Lower leg skin (tissue), 3 donors: Measurements from ENCODE around the gene AKAP5.

Source experiments
- CTCF ChIP-seq, 3 donors: fragments of 450-650 bp; IDR thresholded peaks; one replicate each; pipeline ENCODE4 v1.5.1; 2016; ENCODE audit warnings: antibody characterized with exemption in 3 of 3, mild to moderate bottlenecking in 3 of 3, moderate library complexity in 2 of 3
- POLR2A ChIP-seq, 2 donors: fragments of 450-650 bp; IDR thresholded peaks; one replicate each; pipeline ENCODE4 v1.6.1; 2016 to 2017; ENCODE audit warnings: antibody characterized with exemption in 2 of 2, mild to moderate bottlenecking in 1 of 2, moderate library complexity in 1 of 2

- TF ChIP-seq CTCF (IDR thresholded peaks at IDR 0.05): no peak
- no peak for TF ChIP-seq POLR2A (IDR thresholded peaks at IDR 0.05)
Measured at GRCh38 chr14:64509036-64509435, 43.7 kb downstream of the AKAP5 start.
